Neural progenitor cell (in vitro differentiated cells): ENCODE data around the gene ANGPTL7. TPM values are rescaled to one million over a fixed set of nuclear protein-coding genes. Genes with fewer than 3 reads are reported as not detected.
A peak's percentile ranks its signal among the peaks of the same experiment; 100 is the strongest.

Source experiments
- DNase-seq: peaks from one replicate; pipeline ENCODE4 v3.0.0-alpha.2; 2016; ENCODE audit warnings: low spot score
- H2AFZ ChIP-seq: fragments of 200-600 bp; sonication (generic); replicated peaks from 2 replicates; pipeline ENCODE4 v1.6.1; 2016; ENCODE audit warnings: antibody characterized with exemption
- H3F3A ChIP-seq: fragments of 200-600 bp; sonication (generic); 2 replicates; pipeline ENCODE4 v1.6.1; 2016; ENCODE audit warnings: antibody characterized with exemption, low read depth
- H3K27ac ChIP-seq: fragments of 200-600 bp; sonication (generic); 2 replicates; pipeline ENCODE4 v1.5.1; 2016; ENCODE audit warnings: mild to moderate bottlenecking
- H3K27me3 ChIP-seq: fragments of 200-600 bp; sonication (generic); 2 replicates; pipeline ENCODE4 v1.6.1; 2016; ENCODE audit warnings: mild to moderate bottlenecking, moderate library complexity
- H3K36me3 ChIP-seq: fragments of 200-600 bp; sonication (generic); 2 replicates; pipeline ENCODE4 v1.5.1; 2016
- H3K4me1 ChIP-seq: fragments of 200-600 bp; sonication (generic); 2 replicates; pipeline ENCODE4 v1.6.1; 2016; ENCODE audit warnings: mixed run types
- H3K4me2 ChIP-seq: fragments of 200-600 bp; sonication (generic); 2 replicates; pipeline ENCODE4 v1.6.1; 2016
- H3K4me3 ChIP-seq: fragments of 200-600 bp; sonication (generic); 2 replicates; pipeline ENCODE4 v1.5.1; 2016
- H3K79me2 ChIP-seq: fragments of 200-600 bp; sonication (generic); 2 replicates; pipeline ENCODE4 v1.6.1; 2016; ENCODE audit warnings: low read depth
- H3K9ac ChIP-seq: fragments of 200-600 bp; sonication (generic); 2 replicates; pipeline ENCODE4 v1.6.1; 2016
- H3K9me3 ChIP-seq: fragments of 200-600 bp; sonication (generic); 2 replicates; pipeline ENCODE4 v1.5.1; 2016; ENCODE audit warnings: low read depth
- H4K20me1 ChIP-seq: fragments of 200-600 bp; sonication (generic); 2 replicates; pipeline ENCODE4 v1.6.1; 2016; ENCODE audit warnings: low read depth
- H3K27ac Mint-ChIP-seq: 3 replicates; pipeline ENCODE4 v1.8.0; 2021; ENCODE audit warnings: mixed read lengths
- H3K27me3 Mint-ChIP-seq: 2 replicates; pipeline ENCODE4 v1.8.0; 2022; ENCODE audit warnings: low read depth, mild to moderate bottlenecking, inconsistent platforms, moderate library complexity, mixed read lengths; ENCODE audit not compliant: insufficient read depth
- H3K36me3 Mint-ChIP-seq: 3 replicates; pipeline ENCODE4 v1.8.0; 2021; ENCODE audit warnings: mixed read lengths
- H3K4me1 Mint-ChIP-seq: 3 replicates; pipeline ENCODE4 v1.8.0; 2021; ENCODE audit warnings: mixed read lengths
- H3K4me3 Mint-ChIP-seq: 3 replicates; pipeline ENCODE4 v1.8.0; 2021; ENCODE audit warnings: mild to moderate bottlenecking, moderate library complexity, mixed read lengths
- H3K9me3 Mint-ChIP-seq: 3 replicates; pipeline ENCODE4 v1.8.0; 2020; ENCODE audit warnings: mixed read lengths
- CTCF ChIP-seq: fragments of 200-600 bp; sonication (generic); IDR thresholded peaks from 2 replicates; pipeline ENCODE4 v1.5.1; 2017; ENCODE audit warnings: antibody characterized with exemption, mild to moderate bottlenecking
- EZH2 ChIP-seq: fragments of 200-600 bp; sonication (generic); IDR thresholded peaks from 2 replicates; pipeline ENCODE4 v1.6.1; 2017; ENCODE audit warnings: antibody characterized with exemption, mild to moderate bottlenecking, moderate library complexity
- EZH2phosphoT487 ChIP-seq: fragments of 200-600 bp; sonication (generic); IDR thresholded peaks from 2 replicates; pipeline ENCODE4 v1.6.1; 2017; ENCODE audit warnings: antibody characterized with exemption
- total RNA-seq: library from RNA; depleted of rRNA; stranded (reverse); fragments of >200 nt; gene quantifications from 2 replicates; pipeline ENCODE4 v1.2.3, GENCODE V29; 2015; ENCODE audit warnings: low replicate concordance

ANGPTL7 gene
- total RNA-seq, 1 donor from 2014 or later = not detected

GRCh38 chr1:11198851-11199594, 9.9 kb downstream of the ANGPTL7 start:
- Histone ChIP-seq H3K27me3 (no peaks in the 10 kb centered on the region), H3K79me2 (no peaks in the 10 kb centered on the region), H3K36me3 (peaks cover 7% of the 10 kb centered on the region), H3K27ac (no peak overlapping the region), H2AFZ (no peak overlapping the region), H3K9me3 (no peaks in the 10 kb centered on the region), H3K4me1 (peaks cover 10% of the 10 kb centered on the region), H3K9ac (no peak overlapping the region), H3K4me2 (peak overlapping the region; percentile 39), H4K20me1 (peaks cover 10% of the 10 kb centered on the region), H3K4me3 (no peak overlapping the region), H3F3A (peaks cover 14% of the 10 kb centered on the region)
- no peak for DNase-seq
- Mint-ChIP-seq H3K4me1 (peaks cover 13% of the 10 kb centered on the region), H3K27me3 (peaks cover 5% of the 10 kb centered on the region), H3K27ac (no peak overlapping the region), H3K4me3 (no peak overlapping the region), H3K36me3 (peaks cover 23% of the 10 kb centered on the region), H3K9me3 (no peaks in the 10 kb centered on the region)
- TF ChIP-seq CTCF = no peak
- TF ChIP-seq EZH2 = no peak
- TF ChIP-seq EZH2phosphoT487 = no peak

GRCh38 chr1:11204396-11205190, 15.4 kb downstream of the ANGPTL7 start:
- H3F3A ChIP-seq = peaks cover 4% of the 10 kb centered on the region
- H4K20me1 ChIP-seq = no peaks in the 10 kb centered on the region
- Mint-ChIP-seq H3K36me3 (peaks cover 22% of the 10 kb centered on the region), H3K27me3 (no peaks in the 10 kb centered on the region), H3K4me1 (peaks cover 3% of the 10 kb centered on the region), H3K27ac (no peak overlapping the region), H3K4me3 (no peak overlapping the region), H3K9me3 (no peaks in the 10 kb centered on the region)
- no peak for DNase-seq
- no peak overlapping the region for H2AFZ ChIP-seq
- no peaks in the 10 kb centered on the region for H3K4me1 ChIP-seq
- H3K36me3 ChIP-seq = no peaks in the 10 kb centered on the region
- H3K27ac ChIP-seq = no peak overlapping the region
- H3K9me3 ChIP-seq = no peaks in the 10 kb centered on the region
- no peaks in the 10 kb centered on the region for H3K27me3 ChIP-seq
- no peak overlapping the region for H3K4me2 ChIP-seq
- no peak overlapping the region for H3K9ac ChIP-seq
- H3K79me2 ChIP-seq = no peaks in the 10 kb centered on the region
- TF ChIP-seq EZH2phosphoT487 = no peak
- TF ChIP-seq EZH2 = no peak
- H3K4me3 ChIP-seq = no peak overlapping the region

- no peaks in the 10 kb centered on the region for H3K36me3 ChIP-seq
- peaks cover 39% of the 10 kb centered on the region for H3K36me3 Mint-ChIP-seq
Observed at GRCh38 chr1:11207898-11208611, 18.9 kb downstream of the ANGPTL7 start.

GRCh38 chr1:11211461-11211860, 22.3 kb downstream of the ANGPTL7 start:
- no peak for TF ChIP-seq EZH2phosphoT487
- TF ChIP-seq CTCF = no peak
- no peak for TF ChIP-seq EZH2
- Mint-ChIP-seq H3K27me3 (no peaks in the 10 kb centered on the region), H3K4me3 (no peak overlapping the region), H3K9me3 (no peaks in the 10 kb centered on the region), H3K27ac (no peak overlapping the region), H3K4me1 (no peaks in the 10 kb centered on the region), H3K36me3 (peaks cover 36% of the 10 kb centered on the region)
- Histone ChIP-seq H3K36me3 (peaks cover 3% of the 10 kb centered on the region), H3K4me2 (no peak overlapping the region), H3K4me1 (no peaks in the 10 kb centered on the region), H4K20me1 (no peaks in the 10 kb centered on the region), H3K27me3 (no peaks in the 10 kb centered on the region), H3K9ac (no peak overlapping the region), H3K79me2 (no peaks in the 10 kb centered on the region), H3K9me3 (no peaks in the 10 kb centered on the region), H3F3A (no peaks in the 10 kb centered on the region), H2AFZ (no peak overlapping the region), H3K4me3 (no peak overlapping the region), H3K27ac (no peak overlapping the region)
- DNase-seq = no peak

More at GRCh38 chr1:11207898-11208611, 18.9 kb downstream of the ANGPTL7 start:
- Mint-ChIP-seq H3K4me1 (no peaks in the 10 kb centered on the region), H3K4me3 (no peak overlapping the region), H3K27ac (no peak overlapping the region), H3K27me3 (no peaks in the 10 kb centered on the region), H3K9me3 (no peaks in the 10 kb centered on the region)
- no peaks in the 10 kb centered on the region for H3K9me3 ChIP-seq
- no peaks in the 10 kb centered on the region for H3K4me1 ChIP-seq
- H3K9ac ChIP-seq = no peak overlapping the region
- no peaks in the 10 kb centered on the region for H3K79me2 ChIP-seq
- H3F3A ChIP-seq = no peaks in the 10 kb centered on the region
- H3K27ac ChIP-seq = no peak overlapping the region
- H4K20me1 ChIP-seq = no peaks in the 10 kb centered on the region
- TF ChIP-seq EZH2 (no peak), EZH2phosphoT487 (no peak)
- no peak overlapping the region for H3K4me3 ChIP-seq
- no peak for DNase-seq
- H3K27me3 ChIP-seq = no peaks in the 10 kb centered on the region
- no peak overlapping the region for H2AFZ ChIP-seq
- no peak overlapping the region for H3K4me2 ChIP-seq
